Endothelial cell of umbilical vein (primary cell): ENCODE results near the gene EP400.

Experiments used
- CTCF ChIP-seq, 2 donors: IDR thresholded peaks; 1 replicate in 1 of 2; 2 replicates in 1 of 2; pipeline ENCODE4 v1.5.1; 2011; ENCODE audit warnings: low read length in 2 of 2, mild to moderate bottlenecking in 2 of 2, moderate library complexity in 2 of 2, control low read depth in 1 of 2, inconsistent platforms in 1 of 2, low read depth in 1 of 2; ENCODE audit not compliant: insufficient read depth in 1 of 2; ENCODE audit errors: extremely low read depth in 1 of 2
- EZH2 ChIP-seq: IDR thresholded peaks from 2 replicates; pipeline ENCODE4 v1.6.1; 2012; ENCODE audit warnings: borderline replicate concordance, low read depth, mild to moderate bottlenecking, moderate library complexity, low read length, inconsistent platforms; ENCODE audit not compliant: severe bottlenecking
- FOS ChIP-seq: IDR thresholded peaks from 2 replicates; pipeline ENCODE4 v1.6.1; 2011; ENCODE audit warnings: mild to moderate bottlenecking, low read length, moderate library complexity, borderline replicate concordance; ENCODE audit not compliant: insufficient read depth
- GATA2 ChIP-seq: IDR thresholded peaks from 2 replicates; pipeline ENCODE4 v1.7.0; 2011; ENCODE audit warnings: low read depth, mild to moderate bottlenecking, moderate library complexity, mixed read lengths, low read length; ENCODE audit not compliant: insufficient read length, insufficient read depth
- JUN ChIP-seq: IDR thresholded peaks from 2 replicates; pipeline ENCODE4 v1.6.1; 2011; ENCODE audit warnings: borderline replicate concordance, low read depth; ENCODE audit not compliant: insufficient read length, insufficient read depth
- MYC ChIP-seq: IDR thresholded peaks from one replicate; pipeline ENCODE4 v1.6.1; 2011; ENCODE audit warnings: mild to moderate bottlenecking, low read depth, low read length
- POLR2A ChIP-seq: IDR thresholded peaks from 2 replicates; pipeline ENCODE4 v1.6.1; 2012; ENCODE audit warnings: low read depth, mild to moderate bottlenecking, control low read depth, low read length
- POLR2AphosphoS5 ChIP-seq: IDR thresholded peaks from 2 replicates; pipeline ENCODE4 v1.6.1; 2012; ENCODE audit warnings: low read depth, mild to moderate bottlenecking, control low read depth, low read length, moderate library complexity; ENCODE audit not compliant: insufficient read depth
- TF ChIP-seq, protein P1 (sequence below): IDR thresholded peaks from 2 replicates; pipeline ENCODE4 v1.6.1; 2011; ENCODE audit not compliant: insufficient read depth, insufficient read length

- no peak for TF ChIP-seq CTCF (IDR thresholded peaks at IDR 0.05; ENCODE audit: extremely low read depth in 1 of 2, insufficient read depth in 1 of 2, low read depth in 1 of 2, low read length in 2 of 2)
- no peak for TF ChIP-seq POLR2A
- TF ChIP-seq POLR2AphosphoS5: no peak
- no peak for TF ChIP-seq EZH2
- TF ChIP-seq MYC: no peak
- TF ChIP-seq, protein P1, sequence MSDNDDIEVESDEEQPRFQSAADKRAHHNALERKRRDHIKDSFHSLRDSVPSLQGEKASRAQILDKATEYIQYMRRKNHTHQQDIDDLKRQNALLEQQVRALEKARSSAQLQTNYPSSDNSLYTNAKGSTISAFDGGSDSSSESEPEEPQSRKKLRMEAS: no peak
- TF ChIP-seq FOS: no peak
- no peak for TF ChIP-seq GATA2
- no peak for TF ChIP-seq JUN
Measured at GRCh38 chr12:132044661-132045412, 95.1 kb downstream of the EP400 start.
